ENCODE results near the gene TARM1. TPM values are rescaled to one million over a fixed set of nuclear protein-coding genes. Genes with fewer than 3 reads are reported as not detected.

TARM1 gene
- total RNA-seq: not detected in 3 replicates

- Mint-ChIP-seq H3K9me3 (peaks cover 9% of the 10 kb centered on the region), H3K27me3 (ENCODE audit: low read depth) (peaks cover 5% of the 10 kb centered on the region), H3K4me3 (no peak within 1 kb of the TSS), H3K4me1 (no peaks in the 10 kb centered on the region), H3K27ac (no peak within 1 kb of the TSS), H3K36me3 (no peaks in the 10 kb centered on the region)
- no peak for DNase-seq (ENCODE audit: low spot score in 2 of 2, unreplicated experiment in 2 of 2)
- no peak for TF ChIP-seq CTCF (IDR thresholded peaks at IDR 0.05; ENCODE audit: unreplicated experiment)
These were observed at the start of gene TARM1 for GRCh38 chr19:54081032-54081431. Gene TARM1, minus strand, starts transcription at chr19:54081365. Its CDS starts 25 bp downstream, at chr19:54081340.

- Mint-ChIP-seq H3K27ac (no peak overlapping the region), H3K27me3 (ENCODE audit: low read depth) (peaks cover 5% of the 10 kb centered on the region), H3K9me3 (no peaks in the 10 kb centered on the region), H3K36me3 (peaks cover 24% of the 10 kb centered on the region), H3K4me3 (no peak overlapping the region), H3K4me1 (no peaks in the 10 kb centered on the region)
- TF ChIP-seq CTCF (IDR thresholded peaks at IDR 0.05; ENCODE audit: unreplicated experiment): no peak
- no peak for DNase-seq (ENCODE audit: low spot score in 2 of 2, unreplicated experiment in 2 of 2)
These were observed 48.4 kb upstream of the TARM1 start for GRCh38 chr19:54129617-54129996.

GRCh38 chr19:54128796-54129616 is 47.8 kb upstream of the TARM1 start:
- Mint-ChIP-seq H3K27ac (no peak overlapping the region), H3K36me3 (peaks cover 24% of the 10 kb centered on the region), H3K27me3 (ENCODE audit: low read depth) (no peaks in the 10 kb centered on the region), H3K4me1 (no peaks in the 10 kb centered on the region), H3K9me3 (no peaks in the 10 kb centered on the region), H3K4me3 (no peak overlapping the region)
- TF ChIP-seq CTCF (IDR thresholded peaks at IDR 0.05; ENCODE audit: unreplicated experiment): no peak
- no peak for DNase-seq (ENCODE audit: low spot score in 2 of 2, unreplicated experiment in 2 of 2)

GRCh38 chr19:54128441-54128725 is 47.2 kb upstream of the TARM1 start:
- no peak overlapping the region for H3K4me3 Mint-ChIP-seq
- no peaks in the 10 kb centered on the region for H3K4me1 Mint-ChIP-seq
- peaks cover 25% of the 10 kb centered on the region for H3K36me3 Mint-ChIP-seq
- DNase-seq (ENCODE audit: low spot score in 2 of 2, unreplicated experiment in 2 of 2): no peak
- no peaks in the 10 kb centered on the region for H3K27me3 Mint-ChIP-seq (ENCODE audit: low read depth)
- TF ChIP-seq CTCF (IDR thresholded peaks at IDR 0.05; ENCODE audit: unreplicated experiment): no peak
- H3K27ac Mint-ChIP-seq: no peak overlapping the region
- H3K9me3 Mint-ChIP-seq: no peaks in the 10 kb centered on the region

GRCh38 chr19:54127688-54128440 is 46.7 kb upstream of the TARM1 start:
- Mint-ChIP-seq H3K27ac (no peak overlapping the region), H3K36me3 (peaks cover 27% of the 10 kb centered on the region)

More at GRCh38 chr19:54127688-54128440, 46.7 kb upstream of the TARM1 start:
- no peak for TF ChIP-seq CTCF (IDR thresholded peaks at IDR 0.05; ENCODE audit: unreplicated experiment)
- H3K27me3 Mint-ChIP-seq (ENCODE audit: low read depth): no peaks in the 10 kb centered on the region
- H3K9me3 Mint-ChIP-seq: no peaks in the 10 kb centered on the region
- no peak for DNase-seq (ENCODE audit: low spot score in 2 of 2, unreplicated experiment in 2 of 2)
- H3K4me3 Mint-ChIP-seq: no peak overlapping the region
- H3K4me1 Mint-ChIP-seq: no peaks in the 10 kb centered on the region

Measured in mesothelial cell of epicardium (in vitro differentiated cells).